ENCODE results near the gene SHISA2. TPM values are rescaled to one million over a fixed set of nuclear protein-coding genes. Genes with fewer than 3 reads are reported as not detected.

The SHISA2 gene
- total and polyA plus RNA-seq, 2 of the 13 experiments (the other 11 are each of a cell fraction or from before 2014, with no cell fraction given): not detected

GRCh38 chr13:26017196-26017921, 34.5 kb downstream of the SHISA2 start:
- Histone ChIP-seq H3K9ac (ENCODE audit: insufficient read depth, low read depth, low read length) (no peak overlapping the region), H3K9me3 (ENCODE audit: low read length) (no peaks in the 10 kb centered on the region), H3K27me3 (ENCODE audit: control insufficient read depth in 1 of 2, insufficient read depth in 2 of 2, low read length in 2 of 2) (peaks cover 0 to 16% of the 10 kb centered on the region in 2 experiments; a peak in 3 of 5 replicates), H3K27ac (ENCODE audit: extremely low read length, insufficient read depth, low read length) (no peak overlapping the region), H3K4me3 (replicated peaks in 1 of 3; ENCODE audit: insufficient read depth in 1 of 3, low read depth in 2 of 3, low read length in 3 of 3) (no peak overlapping the region), H3K79me2 (ENCODE audit: insufficient read depth, low read length) (no peaks in the 10 kb centered on the region), H4K20me1 (ENCODE audit: insufficient read depth, low read length) (no peaks in the 10 kb centered on the region), H3K4me2 (ENCODE audit: low read depth, low read length) (no peak overlapping the region), H3K4me1 (ENCODE audit: insufficient read depth, low read length) (no peaks in the 10 kb centered on the region), H2AFZ (ENCODE audit: low read length) (no peak overlapping the region), H3K36me3 (replicated peaks in 1 of 2; ENCODE audit: control insufficient read depth in 1 of 2, insufficient read depth in 2 of 2, low read length in 2 of 2) (no peaks in the 10 kb centered on the region)
- no peak for TF ChIP-seq ISX (CRISPR knock-in tag; conservative IDR thresholded peaks at IDR 0.05)
- no peak for TF ChIP-seq ZFP1 (CRISPR knock-in tag; IDR thresholded peaks at IDR 0.05)
- no peak for TF ChIP-seq ELK4 (CRISPR knock-in tag; IDR thresholded peaks at IDR 0.05; ENCODE audit: borderline replicate concordance)
- intact Hi-C loops (cut with micrococcal nuclease; ENCODE audit: unreplicated experiment): no loop called here
- ATAC-seq: no peak
- in situ Hi-C loops (cut with HindIII; ENCODE audit: extremely low pct_ligation_motif_present, low pct_unique_long_range_greater_than_20kb): no loop called here
- no peak for DNase-seq (ENCODE audit: low spot score)
- BruUV-seq (replicated peaks): no TSS peak
- no peak for FAIRE-seq
- ChIA-PET CTCF (ENCODE audit: low intra/inter-chr PET ratio, low total read pairs) (no interaction called here), POLR2A (no interaction called here)
- WGBS (ENCODE audit: low lambda C conversion rate): 7% methylated on average over 8 of the region's 9 CpGs

- POLR2A ChIA-PET: no interaction called here
- H3K27ac ChIP-seq (ENCODE audit: extremely low read length, insufficient read depth, low read length): no peak overlapping the region
- no peak for ATAC-seq
- DNase-seq (ENCODE audit: low spot score): no peak
- no peak overlapping the region for H2AFZ ChIP-seq (ENCODE audit: low read length)
- H4K20me1 ChIP-seq (ENCODE audit: insufficient read depth, low read length): no peaks in the 10 kb centered on the region
- no peak for FAIRE-seq
- CTCF ChIA-PET (ENCODE audit: low intra/inter-chr PET ratio, low total read pairs): no interaction called here
- H3K9ac ChIP-seq (ENCODE audit: insufficient read depth, low read depth, low read length): no peak overlapping the region
- H3K9me3 ChIP-seq (ENCODE audit: low read length): no peaks in the 10 kb centered on the region
- no peaks in the 10 kb centered on the region for H3K36me3 ChIP-seq (replicated peaks in 1 of 2; ENCODE audit: control insufficient read depth in 1 of 2, insufficient read depth in 2 of 2, low read length in 2 of 2)
- BruUV-seq (replicated peaks): no TSS peak
- no peak overlapping the region for H3K4me2 ChIP-seq (ENCODE audit: low read depth, low read length)
- peaks cover 0 to 16% of the 10 kb centered on the region in 2 experiments; a peak in 3 of 5 replicates for H3K27me3 ChIP-seq (ENCODE audit: control insufficient read depth in 1 of 2, insufficient read depth in 2 of 2, low read length in 2 of 2)
- no peaks in the 10 kb centered on the region for H3K4me1 ChIP-seq (ENCODE audit: insufficient read depth, low read length)
- no peak overlapping the region for H3K4me3 ChIP-seq (replicated peaks in 1 of 3; ENCODE audit: insufficient read depth in 1 of 3, low read depth in 2 of 3, low read length in 3 of 3)
- intact Hi-C loops (cut with micrococcal nuclease; ENCODE audit: unreplicated experiment) (no loop called here), in situ Hi-C loops (cut with HindIII; ENCODE audit: extremely low pct_ligation_motif_present, low pct_unique_long_range_greater_than_20kb) (no loop called here)
- WGBS (ENCODE audit: low lambda C conversion rate): 34% methylated on average over 6 of the region's 6 CpGs
- no peaks in the 10 kb centered on the region for H3K79me2 ChIP-seq (ENCODE audit: insufficient read depth, low read length)
- no peak for TF ChIP-seq KMT2A (CRISPR knock-in tag; IDR thresholded peaks at IDR 0.05)
- no peak for TF ChIP-seq ZMYM2 (CRISPR knock-in tag; IDR thresholded peaks at IDR 0.05)
- TF ChIP-seq POLR2AphosphoS2 (IDR thresholded peaks at IDR 0.05; ENCODE audit: low read depth, low read length): no peak
- TF ChIP-seq ZBTB26 (CRISPR knock-in tag; IDR thresholded peaks at IDR 0.05; ENCODE audit: borderline replicate concordance): no peak
- no peak for TF ChIP-seq POGZ (CRISPR knock-in tag; IDR thresholded peaks at IDR 0.05)
- no peak for TF ChIP-seq ARID3A (IDR thresholded peaks at IDR 0.05; ENCODE audit: low read depth, low read length)
Measured at GRCh38 chr13:26016189-26016588, 35.6 kb downstream of the SHISA2 start.

Measured in HepG2 (cell line).